ENCODE data around the gene METTL4. TPM values are rescaled to one million over a fixed set of nuclear protein-coding genes. Genes with fewer than 3 reads are reported as not detected.

Gene METTL4
- total RNA-seq, 1 experiment from 2014 or later: 20.1 TPM

DNA sequence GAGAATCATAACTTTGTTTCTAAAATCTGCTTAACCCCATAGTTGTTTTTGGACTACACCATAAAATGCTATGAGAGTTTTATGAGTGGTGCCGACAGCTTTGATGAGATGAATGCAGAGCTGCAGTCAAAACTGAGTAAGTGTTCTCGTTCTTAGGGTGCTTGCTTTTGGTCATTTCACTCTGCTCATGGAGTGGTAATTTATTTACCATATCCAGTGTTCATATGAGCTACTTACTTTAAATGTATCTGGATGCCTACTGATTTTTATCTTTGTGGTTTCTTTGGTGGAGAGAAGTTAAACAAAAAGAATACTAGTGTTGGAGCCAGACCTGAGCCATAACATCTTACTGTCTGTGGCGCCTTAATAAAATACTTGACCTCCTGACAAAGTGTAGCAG lies 16.5 kb upstream of the METTL4 start:
- H3K36me3 ChIP-seq (ENCODE audit: control insufficient read depth, insufficient read depth, low read length): 0 out of 2 replicates have a peak, but pooled peaks cover 2% of the 10 kb centered on the region
- no peaks in the 10 kb centered on the region for H3K4me1 ChIP-seq
- CTCF ChIA-PET: no interaction called here
- no peak overlapping the region for H3K27ac Mint-ChIP-seq (ENCODE audit: unreplicated experiment)
- no peaks in the 10 kb centered on the region for H3K27me3 Mint-ChIP-seq (ENCODE audit: insufficient read depth, unreplicated experiment)
- H3K27me3 ChIP-seq (replicated peaks; ENCODE audit: control insufficient read depth, insufficient read depth, low read length): no peaks in the 10 kb centered on the region
- H3K36me3 Mint-ChIP-seq (ENCODE audit: insufficient read depth, unreplicated experiment): peaks cover 39% of the 10 kb centered on the region
- H3K9me3 Mint-ChIP-seq (ENCODE audit: unreplicated experiment): no peaks in the 10 kb centered on the region
- TF ChIP-seq CTCF (IDR thresholded peaks at IDR 0.05; ENCODE audit: insufficient read depth in 1 of 2, low read depth in 1 of 2, low read length in 1 of 2, severe bottlenecking in 1 of 2, unreplicated experiment in 1 of 2): no peak
- DNase-seq: no peak
- POLR2A ChIA-PET: no interaction called here
- no TSS peak for BruUV-seq (replicated peaks)
- H3K4me3 Mint-ChIP-seq (ENCODE audit: unreplicated experiment): no peak overlapping the region
- intact Hi-C loops (cut with micrococcal nuclease; ENCODE audit: unreplicated experiment): no loop called here
- H3K4me1 Mint-ChIP-seq (ENCODE audit: low read depth, unreplicated experiment): peaks cover 6% of the 10 kb centered on the region
- H3K4me3 ChIP-seq (ENCODE audit: low read depth, low read length): no peak overlapping the region
- H3K9me3 ChIP-seq: no peaks in the 10 kb centered on the region

DNA sequence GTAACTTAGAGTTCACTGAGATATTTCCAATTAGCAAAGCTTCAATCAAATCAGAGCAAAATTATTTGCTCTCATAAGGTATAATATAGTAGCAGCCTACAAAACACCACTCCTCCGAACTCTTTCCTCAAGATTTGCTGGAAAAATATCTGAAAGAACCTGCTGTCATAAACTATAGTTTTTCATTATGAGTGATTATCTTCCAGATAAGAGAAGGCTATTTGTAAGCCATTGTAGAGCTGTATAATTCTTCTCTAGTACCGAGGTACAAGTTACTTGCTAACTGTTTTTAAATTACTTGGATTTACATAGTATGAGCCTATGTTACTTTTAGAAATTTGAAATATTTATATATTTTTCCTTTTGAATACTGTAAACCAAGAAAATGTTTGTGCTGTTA lies 2.1 kb upstream of the METTL4 start:
- Histone ChIP-seq H3K4me1 (peaks cover 21% of the 10 kb centered on the region), H3K36me3 (ENCODE audit: control insufficient read depth, insufficient read depth, low read length) (peaks cover 2% of the 10 kb centered on the region; the same call in 1 of the 2 replicates), H3K27me3 (replicated peaks; ENCODE audit: control insufficient read depth, insufficient read depth, low read length) (no peaks in the 10 kb centered on the region), H3K9me3 (no peaks in the 10 kb centered on the region), H3K4me3 (ENCODE audit: low read depth, low read length) (no peak overlapping the region; the same call in 1 of the 2 replicates)
- Mint-ChIP-seq H3K4me1 (ENCODE audit: low read depth, unreplicated experiment) (peaks cover 6% of the 10 kb centered on the region), H3K4me3 (ENCODE audit: unreplicated experiment) (peak overlapping the region; percentile 94), H3K36me3 (ENCODE audit: insufficient read depth, unreplicated experiment) (peaks cover 42% of the 10 kb centered on the region), H3K9me3 (ENCODE audit: unreplicated experiment) (no peaks in the 10 kb centered on the region), H3K27me3 (ENCODE audit: insufficient read depth, unreplicated experiment) (no peaks in the 10 kb centered on the region), H3K27ac (ENCODE audit: unreplicated experiment) (no peak overlapping the region)
- POLR2A ChIA-PET: no interaction called here
- TF ChIP-seq CTCF (IDR thresholded peaks at IDR 0.05; ENCODE audit: insufficient read depth in 1 of 2, low read depth in 1 of 2, low read length in 1 of 2, severe bottlenecking in 1 of 2, unreplicated experiment in 1 of 2): no peak
- CTCF ChIA-PET: interaction anchor here (1.0 kb wide), 1 partner anchor 31 kb away, joined by 4 read pairs; no protein-coding TSS in a partner anchor
- BruUV-seq (replicated peaks): no TSS peak
- intact Hi-C loops (cut with micrococcal nuclease; ENCODE audit: unreplicated experiment): loop anchor here (5.0 kb wide), 1 partner anchor 84 kb away; the partner anchor contains the start of gene SMCHD1
- no peak for DNase-seq

- Mint-ChIP-seq H3K4me3 (ENCODE audit: unreplicated experiment) (peak overlapping the region; percentile 94), H3K36me3 (ENCODE audit: insufficient read depth, unreplicated experiment) (peaks cover 38% of the 10 kb centered on the region), H3K27ac (ENCODE audit: unreplicated experiment) (no peak overlapping the region), H3K4me1 (ENCODE audit: low read depth, unreplicated experiment) (peaks cover 6% of the 10 kb centered on the region), H3K9me3 (ENCODE audit: unreplicated experiment) (no peaks in the 10 kb centered on the region), H3K27me3 (ENCODE audit: insufficient read depth, unreplicated experiment) (no peaks in the 10 kb centered on the region)
- intact Hi-C loops (cut with micrococcal nuclease; ENCODE audit: unreplicated experiment): loop anchor here (5.0 kb wide), 1 partner anchor 84 kb away; the partner anchor contains the start of gene SMCHD1
- ChIA-PET POLR2A (no interaction called here), CTCF (interaction anchor here (1.0 kb wide), 1 partner anchor 31 kb away, joined by 4 read pairs; no protein-coding TSS in a partner anchor)
- H3K36me3 ChIP-seq (ENCODE audit: control insufficient read depth, insufficient read depth, low read length): peaks cover 2% of the 10 kb centered on the region; the same call in 1 of the 2 replicates
- BruUV-seq (replicated peaks): no TSS peak
- TF ChIP-seq CTCF (IDR thresholded peaks at IDR 0.05; ENCODE audit: insufficient read depth in 1 of 2, low read depth in 1 of 2, low read length in 1 of 2, severe bottlenecking in 1 of 2, unreplicated experiment in 1 of 2): no peak
- H3K27me3 ChIP-seq (replicated peaks; ENCODE audit: control insufficient read depth, insufficient read depth, low read length): no peaks in the 10 kb centered on the region
- H3K4me3 ChIP-seq (ENCODE audit: low read depth, low read length): peak overlapping the region; percentile 45
- peaks cover 21% of the 10 kb centered on the region for H3K4me1 ChIP-seq
- no peak for DNase-seq
- H3K9me3 ChIP-seq: no peaks in the 10 kb centered on the region
Observed at GRCh38 chr18:2572892-2573291, 1.6 kb upstream of the METTL4 start.

All from Caco-2 (cell line).